Liver (tissue), 9 donors: ENCODE measurements around the gene ZDHHC20. TPM values are rescaled to one million over a fixed set of nuclear protein-coding genes. Genes with fewer than 3 reads are reported as not detected.

Source experiments
- DNase-seq: peaks from one replicate; pipeline ENCODE4 v3.0.0-alpha.2; 2017; ENCODE audit warnings: low spot score
- H3K27ac ChIP-seq, 2 donors: one replicate each; pipeline ENCODE4 v1.7.0; 2013; ENCODE audit warnings: inconsistent platforms in 2 of 2, low read length in 2 of 2, control low read depth in 1 of 2, low read depth in 1 of 2, mild to moderate bottlenecking in 1 of 2
- H3K27me3 ChIP-seq, 4 donors: one replicate each; pipeline versions ENCODE4 v1.6.1 to v1.7.0; 2013; ENCODE audit warnings: low read length in 3 of 4, inconsistent platforms in 1 of 4, mild to moderate bottlenecking in 1 of 4, moderate library complexity in 1 of 4; ENCODE audit not compliant: control insufficient read depth in 4 of 4, insufficient read depth in 4 of 4
- H3K36me3 ChIP-seq, 4 donors: one replicate each; pipeline versions ENCODE4 v1.6.1 to v1.7.0; 2013; ENCODE audit warnings: low read length in 3 of 4, mild to moderate bottlenecking in 3 of 4, low read depth in 1 of 4, moderate library complexity in 1 of 4; ENCODE audit not compliant: control insufficient read depth in 4 of 4, insufficient read depth in 3 of 4
- H3K4me1 ChIP-seq, 4 donors: one replicate each; pipeline versions ENCODE4 v1.6.1 to v1.7.0; 2013; ENCODE audit warnings: low read length in 3 of 4, mild to moderate bottlenecking in 3 of 4, moderate library complexity in 1 of 4; ENCODE audit not compliant: control insufficient read depth in 4 of 4, insufficient read depth in 4 of 4
- H3K4me3 ChIP-seq, 3 donors: one replicate each; pipeline versions ENCODE4 v1.6.1 to v1.7.0; 2013; ENCODE audit warnings: low read length in 3 of 3, control low read depth in 1 of 3, low read depth in 1 of 3, mild to moderate bottlenecking in 1 of 3
- H3K9ac ChIP-seq, 2 donors: one replicate each; pipeline ENCODE4 v1.7.0; 2013; ENCODE audit warnings: low read length in 2 of 2, mild to moderate bottlenecking in 2 of 2, moderate library complexity in 2 of 2, control low read depth in 1 of 2, low read depth in 1 of 2
- H3K9me3 ChIP-seq, 4 donors: one replicate each; pipeline versions ENCODE4 v1.6.1 to v1.7.0; 2013; ENCODE audit warnings: low read length in 3 of 4; ENCODE audit not compliant: control insufficient read depth in 4 of 4
- EGR1 ChIP-seq, 2 donors: IDR thresholded peaks; 2 replicates each; pipeline ENCODE4 v1.6.1; 2016 to 2018; ENCODE audit warnings: antibody characterized with exemption in 2 of 2, low read depth in 2 of 2
- FOXA1 ChIP-seq: IDR thresholded peaks from 2 replicates; pipeline ENCODE4 v1.6.1; 2016; ENCODE audit warnings: antibody characterized with exemption
- FOXA2 ChIP-seq: IDR thresholded peaks from 2 replicates; pipeline ENCODE4 v1.6.1; 2016; ENCODE audit warnings: antibody characterized with exemption
- GABPA ChIP-seq, 2 donors: IDR thresholded peaks in 1 of 2; conservative IDR thresholded peaks in 1 of 2; 2 replicates each; pipeline ENCODE4 v1.6.1; 2016; ENCODE audit warnings: antibody characterized with exemption in 2 of 2, mild to moderate bottlenecking in 1 of 2, moderate library complexity in 1 of 2
- HNF4A ChIP-seq, 2 donors: conservative IDR thresholded peaks; 2 replicates each; pipeline ENCODE4 v1.6.1; 2016; ENCODE audit warnings: antibody characterized with exemption in 2 of 2, mild to moderate bottlenecking in 2 of 2
- HNF4G ChIP-seq: IDR thresholded peaks from 2 replicates; pipeline ENCODE4 v1.6.1; 2016; ENCODE audit warnings: antibody characterized with exemption
- JUND ChIP-seq, 2 donors: IDR thresholded peaks; 2 replicates each; pipeline ENCODE4 v1.6.1; 2016; ENCODE audit warnings: antibody characterized with exemption in 2 of 2
- NR2F2 ChIP-seq: IDR thresholded peaks from 2 replicates; pipeline ENCODE4 v1.6.1; 2016; ENCODE audit warnings: antibody characterized with exemption
- RAD21 ChIP-seq, 2 donors: IDR thresholded peaks; 2 replicates each; pipeline ENCODE4 v1.6.1; 2016; ENCODE audit warnings: antibody characterized with exemption in 2 of 2, mild to moderate bottlenecking in 2 of 2
- SP1 ChIP-seq: IDR thresholded peaks from 2 replicates; pipeline ENCODE4 v1.6.1; 2018; ENCODE audit warnings: antibody characterized with exemption, mild to moderate bottlenecking
- YY1 ChIP-seq: IDR thresholded peaks from 2 replicates; pipeline ENCODE4 v1.6.1; 2016; ENCODE audit warnings: antibody characterized with exemption, mild to moderate bottlenecking
- WGBS: extraction: QIAGEN DNeasy Blood & Tissue Kit; methylation state at CpG from one replicate; pipeline ENCODE4 v1.1.7; 2013; 5-methylcytosine and 5-hydroxymethylcytosine counted together
- polyA plus RNA-seq, 2 donors: library from polyadenylated mRNA; stranded (reverse) in 1 of 2; unstranded in 1 of 2; fragments of 200-250 nt in 1 of 2; fragments of >200 nt in 1 of 2; fragmentation: Nextera tagmentation in 1 of 2; extraction: Ambion mirVana in 1 of 2; gene quantifications; one replicate each; pipeline versions ENCODE4 v1.2.1 to v1.2.3, GENCODE V29; 2013 to 2015
- total RNA-seq, 2 donors: library from RNA; depleted of rRNA; stranded (reverse); fragments of >200 nt; gene quantifications; one replicate each; pipeline ENCODE4 v1.2.3, GENCODE V29; 2014
- TF ChIP-seq, protein P1 (sequence below): fragments of 150-350 bp; IDR thresholded peaks from 2 replicates; pipeline ENCODE4 v1.5.1; 2017; ENCODE audit warnings: improper control_type of control experiment, low read depth, low read length; ENCODE audit not compliant: missing input control
- TF ChIP-seq, protein P2 (sequence below): IDR thresholded peaks from 2 replicates; pipeline ENCODE4 v1.6.1; 2016; ENCODE audit warnings: antibody characterized with exemption
- TF ChIP-seq, protein P3 (sequence below): IDR thresholded peaks from 2 replicates; pipeline ENCODE4 v1.6.1; 2016; ENCODE audit warnings: antibody characterized with exemption
- TF ChIP-seq, protein P4 (sequence below): IDR thresholded peaks from 2 replicates; pipeline ENCODE4 v1.6.1; 2016; ENCODE audit warnings: antibody characterized with exemption, mild to moderate bottlenecking
- donor health status: healthy.
- donor health status: healthy.
- donor health status: healthy.
- donor health status: healthy.
- donor health status: healthy.

The ZDHHC20 gene
- total and polyA plus RNA-seq, 4 donors = 7.7 to 55.4 (median 18.6) TPM

DNA sequence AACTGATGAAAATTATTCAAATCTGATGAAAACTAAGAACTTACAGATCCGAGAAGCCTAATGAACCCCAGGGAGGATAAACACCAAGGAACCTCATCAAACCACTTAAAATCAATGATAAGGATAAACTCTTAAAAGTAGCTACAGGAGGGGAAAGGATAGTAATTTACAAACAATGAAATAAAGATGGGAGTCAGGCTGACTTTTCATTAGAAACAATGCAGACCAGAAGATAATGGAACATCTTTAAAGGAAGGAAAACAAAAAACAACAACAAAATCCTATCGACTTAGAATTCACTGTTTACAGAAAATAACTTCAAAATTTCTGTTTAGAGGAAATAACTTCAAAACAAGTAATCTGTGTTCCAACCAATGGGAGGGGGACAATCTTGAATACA lies 73.4 kb downstream of the ZDHHC20 start:
- Histone ChIP-seq H3K9ac (no peak overlapping the region), H3K4me3 (no peak overlapping the region), H3K27me3 (no peaks in the 10 kb centered on the region), H3K9me3 (no peaks in the 10 kb centered on the region), H3K36me3 (peaks cover 3 to 33% (median 22%) of the 10 kb centered on the region in 4 donors), H3K27ac (no peak overlapping the region), H3K4me1 (no peaks in the 10 kb centered on the region)
- no peak for DNase-seq
- 96% methylated on average over 2 of the region's 2 CpGs for WGBS
- no peak for TF ChIP-seq JUND (IDR thresholded peaks at IDR 0.05)
- TF ChIP-seq, protein P1, sequence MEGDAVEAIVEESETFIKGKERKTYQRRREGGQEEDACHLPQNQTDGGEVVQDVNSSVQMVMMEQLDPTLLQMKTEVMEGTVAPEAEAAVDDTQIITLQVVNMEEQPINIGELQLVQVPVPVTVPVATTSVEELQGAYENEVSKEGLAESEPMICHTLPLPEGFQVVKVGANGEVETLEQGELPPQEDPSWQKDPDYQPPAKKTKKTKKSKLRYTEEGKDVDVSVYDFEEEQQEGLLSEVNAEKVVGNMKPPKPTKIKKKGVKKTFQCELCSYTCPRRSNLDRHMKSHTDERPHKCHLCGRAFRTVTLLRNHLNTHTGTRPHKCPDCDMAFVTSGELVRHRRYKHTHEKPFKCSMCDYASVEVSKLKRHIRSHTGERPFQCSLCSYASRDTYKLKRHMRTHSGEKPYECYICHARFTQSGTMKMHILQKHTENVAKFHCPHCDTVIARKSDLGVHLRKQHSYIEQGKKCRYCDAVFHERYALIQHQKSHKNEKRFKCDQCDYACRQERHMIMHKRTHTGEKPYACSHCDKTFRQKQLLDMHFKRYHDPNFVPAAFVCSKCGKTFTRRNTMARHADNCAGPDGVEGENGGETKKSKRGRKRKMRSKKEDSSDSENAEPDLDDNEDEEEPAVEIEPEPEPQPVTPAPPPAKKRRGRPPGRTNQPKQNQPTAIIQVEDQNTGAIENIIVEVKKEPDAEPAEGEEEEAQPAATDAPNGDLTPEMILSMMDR = no peak
- TF ChIP-seq SP1 = no peak
- TF ChIP-seq FOXA2 = no peak
- TF ChIP-seq, protein P2, sequence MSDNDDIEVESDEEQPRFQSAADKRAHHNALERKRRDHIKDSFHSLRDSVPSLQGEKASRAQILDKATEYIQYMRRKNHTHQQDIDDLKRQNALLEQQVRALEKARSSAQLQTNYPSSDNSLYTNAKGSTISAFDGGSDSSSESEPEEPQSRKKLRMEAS = no peak
- TF ChIP-seq, protein P3, sequence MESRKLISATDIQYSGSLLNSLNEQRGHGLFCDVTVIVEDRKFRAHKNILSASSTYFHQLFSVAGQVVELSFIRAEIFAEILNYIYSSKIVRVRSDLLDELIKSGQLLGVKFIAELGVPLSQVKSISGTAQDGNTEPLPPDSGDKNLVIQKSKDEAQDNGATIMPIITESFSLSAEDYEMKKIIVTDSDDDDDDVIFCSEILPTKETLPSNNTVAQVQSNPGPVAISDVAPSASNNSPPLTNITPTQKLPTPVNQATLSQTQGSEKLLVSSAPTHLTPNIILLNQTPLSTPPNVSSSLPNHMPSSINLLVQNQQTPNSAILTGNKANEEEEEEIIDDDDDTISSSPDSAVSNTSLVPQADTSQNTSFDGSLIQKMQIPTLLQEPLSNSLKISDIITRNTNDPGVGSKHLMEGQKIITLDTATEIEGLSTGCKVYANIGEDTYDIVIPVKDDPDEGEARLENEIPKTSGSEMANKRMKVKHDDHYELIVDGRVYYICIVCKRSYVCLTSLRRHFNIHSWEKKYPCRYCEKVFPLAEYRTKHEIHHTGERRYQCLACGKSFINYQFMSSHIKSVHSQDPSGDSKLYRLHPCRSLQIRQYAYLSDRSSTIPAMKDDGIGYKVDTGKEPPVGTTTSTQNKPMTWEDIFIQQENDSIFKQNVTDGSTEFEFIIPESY = no peak
- no peak for TF ChIP-seq RAD21 (IDR thresholded peaks at IDR 0.05)
- no peak for TF ChIP-seq YY1
- TF ChIP-seq GABPA (IDR thresholded peaks at IDR 0.05 in 1 of 2, conservative IDR thresholded peaks at IDR 0.05 in 1 of 2) = no peak
- TF ChIP-seq, protein P4, sequence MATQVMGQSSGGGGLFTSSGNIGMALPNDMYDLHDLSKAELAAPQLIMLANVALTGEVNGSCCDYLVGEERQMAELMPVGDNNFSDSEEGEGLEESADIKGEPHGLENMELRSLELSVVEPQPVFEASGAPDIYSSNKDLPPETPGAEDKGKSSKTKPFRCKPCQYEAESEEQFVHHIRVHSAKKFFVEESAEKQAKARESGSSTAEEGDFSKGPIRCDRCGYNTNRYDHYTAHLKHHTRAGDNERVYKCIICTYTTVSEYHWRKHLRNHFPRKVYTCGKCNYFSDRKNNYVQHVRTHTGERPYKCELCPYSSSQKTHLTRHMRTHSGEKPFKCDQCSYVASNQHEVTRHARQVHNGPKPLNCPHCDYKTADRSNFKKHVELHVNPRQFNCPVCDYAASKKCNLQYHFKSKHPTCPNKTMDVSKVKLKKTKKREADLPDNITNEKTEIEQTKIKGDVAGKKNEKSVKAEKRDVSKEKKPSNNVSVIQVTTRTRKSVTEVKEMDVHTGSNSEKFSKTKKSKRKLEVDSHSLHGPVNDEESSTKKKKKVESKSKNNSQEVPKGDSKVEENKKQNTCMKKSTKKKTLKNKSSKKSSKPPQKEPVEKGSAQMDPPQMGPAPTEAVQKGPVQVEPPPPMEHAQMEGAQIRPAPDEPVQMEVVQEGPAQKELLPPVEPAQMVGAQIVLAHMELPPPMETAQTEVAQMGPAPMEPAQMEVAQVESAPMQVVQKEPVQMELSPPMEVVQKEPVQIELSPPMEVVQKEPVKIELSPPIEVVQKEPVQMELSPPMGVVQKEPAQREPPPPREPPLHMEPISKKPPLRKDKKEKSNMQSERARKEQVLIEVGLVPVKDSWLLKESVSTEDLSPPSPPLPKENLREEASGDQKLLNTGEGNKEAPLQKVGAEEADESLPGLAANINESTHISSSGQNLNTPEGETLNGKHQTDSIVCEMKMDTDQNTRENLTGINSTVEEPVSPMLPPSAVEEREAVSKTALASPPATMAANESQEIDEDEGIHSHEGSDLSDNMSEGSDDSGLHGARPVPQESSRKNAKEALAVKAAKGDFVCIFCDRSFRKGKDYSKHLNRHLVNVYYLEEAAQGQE = no peak

DNA sequence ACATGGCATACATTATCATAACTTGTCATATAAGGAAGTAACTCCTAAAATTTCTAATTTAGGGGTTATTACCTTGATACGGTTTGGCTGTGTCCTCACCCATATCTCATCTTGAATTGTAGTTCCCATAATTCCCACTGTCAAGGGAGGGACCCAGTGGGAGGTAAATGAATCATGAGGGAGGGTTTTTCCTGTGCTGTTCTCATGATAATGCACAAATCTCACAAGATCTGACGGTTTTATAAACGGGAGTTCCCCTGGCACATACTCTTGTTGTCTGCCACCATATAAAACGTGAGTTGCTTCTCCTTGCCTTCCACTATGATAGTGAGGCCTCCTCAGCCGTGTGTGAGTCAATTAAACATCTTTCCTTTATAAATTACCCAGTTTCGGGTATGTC lies 76.0 kb downstream of the ZDHHC20 start:
- no peak for DNase-seq
- TF ChIP-seq JUND (IDR thresholded peaks at IDR 0.05) (no peak), NR2F2 (no peak), GABPA (IDR thresholded peaks at IDR 0.05 in 1 of 2, conservative IDR thresholded peaks at IDR 0.05 in 1 of 2) (no peak), EGR1 (IDR thresholded peaks at IDR 0.05; ENCODE audit: low read depth in 2 of 2) (no peak), FOXA1 (no peak), RAD21 (IDR thresholded peaks at IDR 0.05) (no peak), HNF4G (no peak), HNF4A (conservative IDR thresholded peaks at IDR 0.05) (no peak), SP1 (no peak), YY1 (no peak), FOXA2 (no peak)
- TF ChIP-seq, protein P4 = no peak
- TF ChIP-seq, protein P3 = no peak
- TF ChIP-seq, protein P2 = no peak

More for the DNA sequence above, 76.0 kb downstream of the ZDHHC20 start:
- no peak overlapping the region for H3K4me3 ChIP-seq
- H3K9me3 ChIP-seq = no peaks in the 10 kb centered on the region
- no peak overlapping the region for H3K9ac ChIP-seq
- peaks cover 3 to 18% (median 17%) of the 10 kb centered on the region in 4 donors for H3K36me3 ChIP-seq
- no peaks in the 10 kb centered on the region for H3K27me3 ChIP-seq
- H3K4me1 ChIP-seq = no peaks in the 10 kb centered on the region
- H3K27ac ChIP-seq = no peak overlapping the region
- WGBS = 94% methylated on average over 6 of the region's 6 CpGs
